Upper lobe of left lung (tissue), 6 donors: ENCODE results near the gene LIPM. TPM values are rescaled to one million over a fixed set of nuclear protein-coding genes. Genes with fewer than 3 reads are reported as not detected.

ENCODE experiments used
- ATAC-seq, 2 donors: fragments of 200-7000 bp; cut with Tn5 transposase; one replicate each; pipeline ENCODE4 v1.9.1; 2022; ENCODE audit warnings: mild to moderate bottlenecking in 2 of 2, moderate library complexity in 2 of 2; ENCODE audit not compliant: low FRiP score in 2 of 2
- DNase-seq, 2 donors: peaks; one replicate each; pipeline ENCODE4 v3.0.0-alpha.2; 2019 to 2020
- H3K27ac ChIP-seq, 4 donors: fragments of 200-600 bp; sonication (generic); one replicate each; pipeline ENCODE4 v1.5.1; 2016 to 2019
- H3K27me3 ChIP-seq, 4 donors: fragments of 200-600 bp; sonication (generic); one replicate each; pipeline ENCODE4 v1.5.1; 2017 to 2019
- H3K36me3 ChIP-seq, 4 donors: fragments of 200-600 bp; sonication (generic); one replicate each; pipeline ENCODE4 v1.5.1; 2016 to 2019
- H3K4me1 ChIP-seq, 4 donors: fragments of 200-600 bp; sonication (generic); one replicate each; pipeline ENCODE4 v1.5.1; 2018 to 2019
- H3K4me3 ChIP-seq, 4 donors: fragments of 200-600 bp; sonication (generic); one replicate each; pipeline ENCODE4 v1.5.1; 2017 to 2019; ENCODE audit warnings: mild to moderate bottlenecking in 2 of 4, moderate library complexity in 1 of 4
- H3K9me3 ChIP-seq, 4 donors: fragments of 200-600 bp; sonication (generic); one replicate each; pipeline ENCODE4 v1.5.1; 2018 to 2019
- EP300 ChIP-seq, 4 donors: sonication (generic); formaldehyde crosslinking; IDR thresholded peaks; one replicate each; pipeline ENCODE4 v1.5.1; 2017; ENCODE audit warnings: antibody characterized with exemption in 4 of 4, control low read depth in 2 of 4
- POLR2A ChIP-seq, 4 donors: fragments of 450-650 bp; IDR thresholded peaks; one replicate each; pipeline ENCODE4 v1.5.1; 2016 to 2017; ENCODE audit warnings: antibody characterized with exemption in 4 of 4, mild to moderate bottlenecking in 2 of 4
- POLR2AphosphoS5 ChIP-seq, 2 donors: sonication (generic); formaldehyde crosslinking; IDR thresholded peaks; one replicate each; pipeline ENCODE4 v1.5.1; 2017; ENCODE audit warnings: antibody characterized with exemption in 2 of 2
- WGBS, 2 donors: methylation state at CpG; one replicate each; pipeline ENCODE4 v1.1.5; 2017 to 2018; 5-methylcytosine and 5-hydroxymethylcytosine counted together
- total RNA-seq, 6 donors: library from RNA; depleted of rRNA in 4 of 6; stranded (reverse); fragments of >200 nt in 4 of 6; gene quantifications; one replicate each; pipeline versions ENCODE4 v1.1.0 to v1.2.1, GENCODE V29; 2016 to 2021
- TF ChIP-seq, protein P1 (sequence below), 6 experiments: fragments of 450-650 bp in 4 of 6; fragments of 200-600 bp in 2 of 6; sonication (generic) in 2 of 6; IDR thresholded peaks; one replicate each; pipeline ENCODE4 v1.5.1; 2016 to 2019; ENCODE audit warnings: antibody characterized with exemption in 6 of 6
- donor health status: DM: no; HTN: no; CAD: no; lungs with moderate emphysema.
- donor health status: DM: no; HTN: yes; CAD: no; lungs with severe emphysema.

The LIPM gene
- total RNA-seq, 6 donors from 2014 or later, result not detected

- H3K27me3 ChIP-seq, result no peaks in the 10 kb centered on the region
- ATAC-seq (no peak), DNase-seq (no peak)
- H3K36me3 ChIP-seq, result no peaks in the 10 kb centered on the region
- peaks cover 0 to 9% (median 0%) of the 10 kb centered on the region in 4 donors for H3K4me1 ChIP-seq
- no peak overlapping the region for H3K4me3 ChIP-seq
- H3K27ac ChIP-seq, result no peak overlapping the region
- TF ChIP-seq, protein P1, sequence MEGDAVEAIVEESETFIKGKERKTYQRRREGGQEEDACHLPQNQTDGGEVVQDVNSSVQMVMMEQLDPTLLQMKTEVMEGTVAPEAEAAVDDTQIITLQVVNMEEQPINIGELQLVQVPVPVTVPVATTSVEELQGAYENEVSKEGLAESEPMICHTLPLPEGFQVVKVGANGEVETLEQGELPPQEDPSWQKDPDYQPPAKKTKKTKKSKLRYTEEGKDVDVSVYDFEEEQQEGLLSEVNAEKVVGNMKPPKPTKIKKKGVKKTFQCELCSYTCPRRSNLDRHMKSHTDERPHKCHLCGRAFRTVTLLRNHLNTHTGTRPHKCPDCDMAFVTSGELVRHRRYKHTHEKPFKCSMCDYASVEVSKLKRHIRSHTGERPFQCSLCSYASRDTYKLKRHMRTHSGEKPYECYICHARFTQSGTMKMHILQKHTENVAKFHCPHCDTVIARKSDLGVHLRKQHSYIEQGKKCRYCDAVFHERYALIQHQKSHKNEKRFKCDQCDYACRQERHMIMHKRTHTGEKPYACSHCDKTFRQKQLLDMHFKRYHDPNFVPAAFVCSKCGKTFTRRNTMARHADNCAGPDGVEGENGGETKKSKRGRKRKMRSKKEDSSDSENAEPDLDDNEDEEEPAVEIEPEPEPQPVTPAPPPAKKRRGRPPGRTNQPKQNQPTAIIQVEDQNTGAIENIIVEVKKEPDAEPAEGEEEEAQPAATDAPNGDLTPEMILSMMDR (IDR thresholded peaks at IDR 0.05), result no peak
- TF ChIP-seq EP300 (IDR thresholded peaks at IDR 0.05) (no peak), POLR2A (IDR thresholded peaks at IDR 0.05) (no peak), POLR2AphosphoS5 (IDR thresholded peaks at IDR 0.05) (no peak)
- no peaks in the 10 kb centered on the region for H3K9me3 ChIP-seq
These were observed 13.6 kb upstream of the LIPM start for GRCh38 chr10:88788924-88789323.

- Histone ChIP-seq H3K36me3 (no peaks in the 10 kb centered on the region), H3K4me1 (peaks cover 0 to 9% (median 0%) of the 10 kb centered on the region in 4 donors), H3K9me3 (no peaks in the 10 kb centered on the region), H3K4me3 (no peak overlapping the region), H3K27ac (no peak overlapping the region), H3K27me3 (no peaks in the 10 kb centered on the region)
- ATAC-seq (no peak), DNase-seq (no peak)
- no peak for TF ChIP-seq POLR2A (IDR thresholded peaks at IDR 0.05)
- TF ChIP-seq, protein P1 (IDR thresholded peaks at IDR 0.05), result peak in 1 of 6 experiments; percentile 15
- WGBS, 2 donors, result 60% methylated on average over 2 of the region's 2 CpGs
These were observed 10.6 kb upstream of the LIPM start for GRCh38 chr10:88791924-88792323.

DNA sequence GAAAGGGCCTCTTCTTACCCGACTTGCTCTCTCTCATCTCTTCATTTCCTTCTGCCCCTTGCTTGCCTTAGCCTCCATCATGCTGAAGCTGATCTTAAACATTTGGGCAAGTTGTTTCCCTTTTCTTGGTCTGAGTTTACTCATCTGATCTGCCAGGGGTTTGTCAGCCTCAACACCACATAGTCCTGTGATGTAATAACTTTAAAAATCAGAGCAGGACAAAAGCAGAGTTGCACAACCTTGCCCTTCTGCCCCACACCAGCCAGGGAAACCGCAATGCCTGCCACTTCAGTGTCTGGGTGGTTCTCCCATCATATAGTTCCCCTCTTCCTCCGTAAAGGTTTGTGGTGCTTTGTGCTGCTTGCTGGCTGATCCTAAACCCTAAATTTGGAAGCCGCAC is 9.9 kb upstream of the LIPM start:
- peaks cover 0 to 9% (median 0%) of the 10 kb centered on the region in 4 donors for H3K4me1 ChIP-seq
- DNase-seq, result peak in 1 of 2 donors; percentile 63

GRCh38 chr10:88793712-88794299 is 8.7 kb upstream of the LIPM start:
- no peak for TF ChIP-seq EP300 (IDR thresholded peaks at IDR 0.05)
- no peak for TF ChIP-seq POLR2A (IDR thresholded peaks at IDR 0.05)
- TF ChIP-seq, protein P1 (IDR thresholded peaks at IDR 0.05), result no peak
- TF ChIP-seq POLR2AphosphoS5 (IDR thresholded peaks at IDR 0.05), result no peak
- H3K9me3 ChIP-seq, result no peaks in the 10 kb centered on the region
- DNase-seq (no peak), ATAC-seq (no peak)
- no peaks in the 10 kb centered on the region for H3K36me3 ChIP-seq
- H3K4me1 ChIP-seq, result peaks cover 0 to 9% (median 0%) of the 10 kb centered on the region in 4 donors
- H3K27ac ChIP-seq, result no peak overlapping the region
- no peaks in the 10 kb centered on the region for H3K27me3 ChIP-seq
- WGBS, 2 donors, result 63 to 64% methylated on average over 2 of the region's 2 CpGs
- H3K4me3 ChIP-seq, result no peak overlapping the region

More for the DNA sequence above, 9.9 kb upstream of the LIPM start:
- Histone ChIP-seq H3K27me3 (no peaks in the 10 kb centered on the region), H3K36me3 (no peaks in the 10 kb centered on the region), H3K4me3 (no peak overlapping the region), H3K27ac (no peak overlapping the region), H3K9me3 (no peaks in the 10 kb centered on the region)
- WGBS, 2 donors, result 48 to 67% methylated on average over 4 of the region's 4 CpGs
- peak; percentile 30 to 90 for ATAC-seq
- peak in 1 of 4 donors; percentile 30 for TF ChIP-seq EP300 (IDR thresholded peaks at IDR 0.05)
- TF ChIP-seq POLR2AphosphoS5 (IDR thresholded peaks at IDR 0.05), result peak; percentile 12 to 41
- no peak for TF ChIP-seq POLR2A (IDR thresholded peaks at IDR 0.05)

DNA sequence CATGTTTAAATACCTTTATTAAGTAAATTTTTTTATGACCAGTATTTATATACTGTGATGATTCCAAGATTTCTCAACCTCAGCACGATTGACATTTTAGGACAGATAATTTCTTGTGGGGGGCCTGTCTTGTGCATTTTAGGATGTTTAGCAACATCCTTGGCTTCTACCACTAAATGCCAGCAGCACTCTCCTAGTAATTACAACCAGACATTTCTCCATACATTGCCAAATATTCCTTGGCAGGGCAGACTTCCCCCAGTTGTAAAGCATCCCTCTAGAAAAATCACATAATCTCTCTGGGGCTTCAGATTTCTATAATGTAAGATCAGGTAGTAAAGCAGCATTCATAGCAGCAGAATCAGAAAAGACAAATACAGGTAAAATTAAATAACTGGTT is 7.8 kb upstream of the LIPM start:
- TF ChIP-seq POLR2A (IDR thresholded peaks at IDR 0.05) (no peak), POLR2AphosphoS5 (IDR thresholded peaks at IDR 0.05) (no peak), EP300 (IDR thresholded peaks at IDR 0.05) (no peak)
- TF ChIP-seq, protein P1 (IDR thresholded peaks at IDR 0.05), result no peak
- WGBS, 2 donors, result 50 to 58% methylated on average over 1 of the region's 1 CpG
- H3K4me3 ChIP-seq, result no peak overlapping the region
- no peaks in the 10 kb centered on the region for H3K36me3 ChIP-seq
- no peak overlapping the region for H3K27ac ChIP-seq
- ATAC-seq (no peak), DNase-seq (no peak)
- peaks cover 0 to 9% (median 0%) of the 10 kb centered on the region in 4 donors for H3K4me1 ChIP-seq
- H3K9me3 ChIP-seq, result no peaks in the 10 kb centered on the region
- no peaks in the 10 kb centered on the region for H3K27me3 ChIP-seq
